Keratinocyte (primary cell): ENCODE data around the gene CEP295NL. TPM values are rescaled to one million over a fixed set of nuclear protein-coding genes. Genes with fewer than 3 reads are reported as not detected.

Experiments used
- DNase-seq: peaks from one replicate; pipeline ENCODE4 v3.0.0-alpha.2; 2011; ENCODE audit warnings: low read depth, missing footprints, low spot score
- FAIRE-seq: peaks from 2 replicates; lab custom pipeline; 2011; peaks lifted over from hg19 to GRCh38; lab: Jason Lieb, UNC
- H2AFZ ChIP-seq: 2 replicates; pipeline ENCODE4 v1.6.0; 2012; ENCODE audit warnings: low read length, control low read depth, inconsistent platforms; ENCODE audit not compliant: control insufficient read depth
- H3K27ac ChIP-seq: 2 replicates; pipeline ENCODE4 v1.5.1; 2011; ENCODE audit warnings: low read length; ENCODE audit not compliant: control insufficient read depth, insufficient read depth
- H3K27me3 ChIP-seq: 3 replicates; pipeline ENCODE4 v1.6.0; 2011; ENCODE audit warnings: low read length; ENCODE audit not compliant: control insufficient read depth, insufficient read depth; ENCODE audit errors: extremely low read depth
- H3K36me3 ChIP-seq, 2 experiments: 2 replicates in 1 of 2; 3 replicates in 1 of 2; pipeline ENCODE4 v1.5.1; 2011; ENCODE audit warnings: low read length in 2 of 2, mild to moderate bottlenecking in 1 of 2; ENCODE audit not compliant: control insufficient read depth in 2 of 2, insufficient read depth in 2 of 2; ENCODE audit errors: extremely low read depth in 1 of 2
- H3K4me1 ChIP-seq: 3 replicates; pipeline ENCODE4 v1.5.1; 2011; ENCODE audit warnings: low read length; ENCODE audit not compliant: control insufficient read depth, insufficient read depth; ENCODE audit errors: extremely low read depth
- H3K4me2 ChIP-seq: 3 replicates; pipeline ENCODE4 v1.6.0; 2011; ENCODE audit warnings: low read depth, low read length; ENCODE audit not compliant: control insufficient read depth, insufficient read depth; ENCODE audit errors: extremely low read depth
- H3K4me3 ChIP-seq, 3 experiments: fragments of 200-600 bp in 1 of 3; sonication (generic) in 1 of 3; 2 replicates in 2 of 3; 3 replicates in 1 of 3; pipeline ENCODE4 v1.5.1; 2011 to 2016; ENCODE audit warnings: low read length in 3 of 3, mild to moderate bottlenecking in 3 of 3, control low read depth in 2 of 3, inconsistent platforms in 1 of 3, low read depth in 1 of 3, mixed read lengths in 1 of 3, mixed run types in 1 of 3, moderate library complexity in 1 of 3; ENCODE audit not compliant: control insufficient read depth in 2 of 3, insufficient read depth in 2 of 3; ENCODE audit errors: extremely low read depth in 1 of 3
- H3K79me2 ChIP-seq: 2 replicates; pipeline ENCODE4 v1.6.0; 2012; ENCODE audit warnings: low read length; ENCODE audit not compliant: control insufficient read depth, insufficient read depth
- H3K9ac ChIP-seq: 3 replicates; pipeline ENCODE4 v1.6.0; 2011; ENCODE audit warnings: low read length; ENCODE audit not compliant: control insufficient read depth, insufficient read depth; ENCODE audit errors: extremely low read depth
- H3K9me1 ChIP-seq: 3 replicates; pipeline ENCODE4 v1.6.0; 2011; ENCODE audit warnings: low read length; ENCODE audit not compliant: control insufficient read depth, insufficient read depth; ENCODE audit errors: extremely low read depth
- H3K9me3 ChIP-seq: 2 replicates; pipeline ENCODE4 v1.5.1; 2012; ENCODE audit warnings: low read depth, low read length; ENCODE audit not compliant: control insufficient read depth
- H4K20me1 ChIP-seq: 3 replicates; pipeline ENCODE4 v1.6.0; 2011; ENCODE audit warnings: low read length; ENCODE audit not compliant: control insufficient read depth, insufficient read depth; ENCODE audit errors: extremely low read depth
- EZH2 ChIP-seq: IDR thresholded peaks from one replicate; pipeline ENCODE4 v1.6.1; 2012; ENCODE audit warnings: inconsistent platforms, mild to moderate bottlenecking, low read length, moderate library complexity
- dilution Hi-C: fragments of 300-500 bp; cut with MboI; formaldehyde crosslinking; loops from one replicate; pipeline ENCODE4 v1.7.0; 2020; ENCODE audit warnings: low sequenced_read_pairs; ENCODE audit not compliant: extremely low pct_ligation_motif_present
- polyA plus RNA-seq, 5 experiments: library from polyadenylated mRNA; depleted of rRNA in 3 of 5; stranded (reverse) in 3 of 5; stranded (forward) in 1 of 5; unstranded in 1 of 5; fragments of >200 nt; gene quantifications; 1 replicate in 1 of 5; 2 replicates in 3 of 5; 3 replicates in 1 of 5; pipeline versions ENCODE4 v1.2.1 to v1.2.3, GENCODE V29; 2011 to 2012; ENCODE audit warnings: missing spikeins in 2 of 5, low read depth in 1 of 5, low replicate concordance in 1 of 5
- TF ChIP-seq, protein P1 (sequence below), 3 experiments: IDR thresholded peaks in 1 of 3; conservative IDR thresholded peaks in 1 of 3; optimal IDR thresholded peaks in 1 of 3; 2 replicates in 2 of 3; 3 replicates in 1 of 3; pipeline versions ENCODE3 to v1.5.1; 2011; ENCODE audit warnings: low read length in 3 of 3, mild to moderate bottlenecking in 3 of 3, moderate library complexity in 2 of 3, control low read depth in 1 of 3, inconsistent platforms in 1 of 3; ENCODE audit not compliant: insufficient read depth in 2 of 3; ENCODE audit errors: extremely low read depth in 1 of 3

Gene CEP295NL
- polyA plus RNA-seq, 1 donor (not counting 4 experiments of a cell fraction or from before 2014, with no cell fraction given) = not detected

- no peak for FAIRE-seq
- Histone ChIP-seq H3K4me1 (peaks cover 11% of the 10 kb centered on the region), H4K20me1 (no peaks in the 10 kb centered on the region), H3K79me2 (no peaks in the 10 kb centered on the region), H3K9me3 (no peaks in the 10 kb centered on the region), H3K36me3 (no peaks in the 10 kb centered on the region), H3K9ac (no peak overlapping the region), H3K27ac (no peak overlapping the region), H3K27me3 (peaks cover 2% of the 10 kb centered on the region), H3K4me2 (no peak overlapping the region), H3K4me3 (no peak overlapping the region), H3K9me1 (no peaks in the 10 kb centered on the region), H2AFZ (no peak overlapping the region)
- dilution Hi-C loops = no loop called here
- DNase-seq = no peak
- TF ChIP-seq EZH2 = no peak
- TF ChIP-seq, protein P1, sequence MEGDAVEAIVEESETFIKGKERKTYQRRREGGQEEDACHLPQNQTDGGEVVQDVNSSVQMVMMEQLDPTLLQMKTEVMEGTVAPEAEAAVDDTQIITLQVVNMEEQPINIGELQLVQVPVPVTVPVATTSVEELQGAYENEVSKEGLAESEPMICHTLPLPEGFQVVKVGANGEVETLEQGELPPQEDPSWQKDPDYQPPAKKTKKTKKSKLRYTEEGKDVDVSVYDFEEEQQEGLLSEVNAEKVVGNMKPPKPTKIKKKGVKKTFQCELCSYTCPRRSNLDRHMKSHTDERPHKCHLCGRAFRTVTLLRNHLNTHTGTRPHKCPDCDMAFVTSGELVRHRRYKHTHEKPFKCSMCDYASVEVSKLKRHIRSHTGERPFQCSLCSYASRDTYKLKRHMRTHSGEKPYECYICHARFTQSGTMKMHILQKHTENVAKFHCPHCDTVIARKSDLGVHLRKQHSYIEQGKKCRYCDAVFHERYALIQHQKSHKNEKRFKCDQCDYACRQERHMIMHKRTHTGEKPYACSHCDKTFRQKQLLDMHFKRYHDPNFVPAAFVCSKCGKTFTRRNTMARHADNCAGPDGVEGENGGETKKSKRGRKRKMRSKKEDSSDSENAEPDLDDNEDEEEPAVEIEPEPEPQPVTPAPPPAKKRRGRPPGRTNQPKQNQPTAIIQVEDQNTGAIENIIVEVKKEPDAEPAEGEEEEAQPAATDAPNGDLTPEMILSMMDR (optimal IDR thresholded peaks at IDR 0.05 in 1 of 3, IDR thresholded peaks at IDR 0.05 in 1 of 3, conservative IDR thresholded peaks at IDR 0.05 in 1 of 3; ENCODE audit: extremely low read depth in 1 of 3, insufficient read depth in 2 of 3, low read length in 3 of 3) = no peak
Observed at GRCh38 chr17:78918979-78919378, 16.0 kb upstream of the CEP295NL start.

DNA sequence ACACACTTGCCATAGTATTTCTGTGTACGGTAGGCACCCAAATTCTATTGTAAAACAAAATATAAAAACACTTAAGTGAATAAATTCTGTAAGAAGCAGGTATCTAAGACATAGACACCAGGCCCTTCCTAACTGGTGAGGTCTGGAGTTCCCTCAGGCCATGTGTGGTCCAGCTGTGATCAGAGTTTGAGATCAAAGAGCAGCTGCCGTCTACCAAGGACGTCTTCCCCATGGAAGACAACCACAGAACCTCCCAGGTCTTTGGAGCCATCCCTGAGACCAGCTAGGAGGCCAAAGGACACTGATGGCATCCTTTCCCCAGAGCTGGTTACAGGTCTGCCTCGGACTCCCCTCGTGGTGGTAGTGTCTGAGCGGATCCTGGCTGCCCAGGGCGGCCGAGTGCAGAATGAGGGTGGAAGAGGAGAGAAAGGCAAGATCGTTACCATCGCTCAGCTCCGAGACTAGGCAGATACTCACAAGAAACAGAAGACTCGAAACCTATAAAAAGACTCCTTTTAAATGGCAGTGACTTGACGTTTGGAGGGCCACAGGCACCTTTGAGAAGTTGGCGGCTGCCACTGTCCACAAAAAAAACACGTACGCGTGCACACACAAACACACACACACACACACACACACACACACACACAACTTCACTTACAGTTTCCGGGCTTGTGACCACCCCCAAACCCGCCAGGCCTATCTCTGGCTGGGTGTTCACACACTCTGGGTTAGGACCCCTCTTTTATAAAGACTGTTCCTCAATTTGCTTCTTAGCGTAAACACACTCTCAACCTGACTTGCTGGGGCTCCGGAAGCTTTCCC is 14.7 kb upstream of the CEP295NL start:
- dilution Hi-C loops = no loop called here
- Histone ChIP-seq H3K27me3 (no peaks in the 10 kb centered on the region), H3K4me2 (no peak overlapping the region), H3K4me1 (peaks cover 8% of the 10 kb centered on the region), H3K9ac (no peak overlapping the region), H3K9me1 (no peaks in the 10 kb centered on the region), H2AFZ (no peak overlapping the region), H4K20me1 (no peaks in the 10 kb centered on the region), H3K9me3 (no peaks in the 10 kb centered on the region), H3K27ac (no peak overlapping the region), H3K79me2 (no peaks in the 10 kb centered on the region), H3K36me3 (no peaks in the 10 kb centered on the region), H3K4me3 (no peak overlapping the region)
- no peak for DNase-seq
- TF ChIP-seq, protein P1 (optimal IDR thresholded peaks at IDR 0.05 in 1 of 3, IDR thresholded peaks at IDR 0.05 in 1 of 3, conservative IDR thresholded peaks at IDR 0.05 in 1 of 3; ENCODE audit: extremely low read depth in 1 of 3, insufficient read depth in 2 of 3, low read length in 3 of 3) = no peak
- no peak for TF ChIP-seq EZH2
- FAIRE-seq = no peak
